ENCODE measurements around the gene PPFIBP1. TPM values are rescaled to one million over a fixed set of nuclear protein-coding genes. Genes with fewer than 3 reads are reported as not detected.
"Not testable (repeated sequence)": the region's sequence is repeated elsewhere in the genome, so short reads cannot be mapped to it uniquely, and the experiment has no call there.

Gene PPFIBP1
- total RNA-seq, 2 donors from 2014 or later = 40.1 to 44.7 TPM

DNA sequence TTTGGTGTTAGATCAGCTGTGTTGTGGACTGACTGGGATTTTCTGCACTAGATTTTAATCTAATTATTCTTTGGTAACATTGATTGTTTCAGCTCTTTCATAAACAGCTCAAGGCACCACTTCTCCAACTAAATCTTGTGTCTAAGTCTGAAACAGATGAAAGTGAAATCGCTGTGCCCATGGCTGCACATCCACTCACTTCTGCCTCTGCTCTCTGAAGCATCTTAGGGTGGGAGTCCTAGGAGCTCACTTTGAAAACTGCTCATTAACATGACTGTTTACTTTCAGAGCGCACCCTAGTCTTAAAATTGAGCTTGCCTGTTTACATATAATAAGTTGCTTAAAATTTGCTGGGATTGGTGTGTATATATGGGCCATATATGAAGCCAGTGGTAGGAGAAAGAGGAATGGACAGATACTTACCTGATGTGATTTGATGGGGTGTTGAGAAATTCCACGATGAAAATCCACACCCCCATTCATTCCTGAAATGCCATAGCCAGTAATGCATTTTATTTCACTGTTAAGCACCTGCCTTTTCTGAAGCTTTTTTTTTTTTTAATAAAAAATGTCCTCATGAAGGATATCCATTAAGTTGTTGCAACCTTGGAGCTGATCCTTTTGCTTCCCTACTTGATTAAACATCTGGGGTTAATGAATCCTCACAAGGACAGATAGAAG lies 52.8 kb downstream of the PPFIBP1 start:
- H3K27ac ChIP-seq = no peak overlapping the region

DNA sequence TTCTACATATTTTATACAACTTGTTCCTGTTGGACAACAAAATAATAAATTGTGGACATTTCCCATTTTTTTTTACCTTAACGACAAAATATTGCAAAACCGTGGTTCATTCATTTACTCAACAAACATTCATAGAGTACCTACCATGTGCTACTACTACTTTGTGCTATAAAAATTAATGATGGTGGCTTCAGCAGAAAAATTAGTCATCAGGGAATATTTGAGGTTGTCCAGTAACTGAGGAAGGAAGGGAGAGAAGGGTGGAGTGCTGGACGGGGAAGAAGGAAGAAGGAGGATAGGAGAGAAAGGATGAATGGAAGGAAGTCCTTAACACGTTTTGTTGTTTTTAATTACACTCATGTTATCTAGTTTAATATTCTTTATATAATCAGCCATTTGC lies 53.7 kb downstream of the PPFIBP1 start:
- Histone ChIP-seq H3K4me3 (no peak overlapping the region), H3K4me1 (no peaks in the 10 kb centered on the region), H3K27ac (no peak overlapping the region), H3K36me3 (no peaks in the 10 kb centered on the region), H3K9ac (ENCODE audit: low read depth in 2 of 2, low read length in 2 of 2) (no peak overlapping the region), H3K9me3 (no peaks in the 10 kb centered on the region), H3K27me3 (no peaks in the 10 kb centered on the region)
- TF ChIP-seq, protein P1, sequence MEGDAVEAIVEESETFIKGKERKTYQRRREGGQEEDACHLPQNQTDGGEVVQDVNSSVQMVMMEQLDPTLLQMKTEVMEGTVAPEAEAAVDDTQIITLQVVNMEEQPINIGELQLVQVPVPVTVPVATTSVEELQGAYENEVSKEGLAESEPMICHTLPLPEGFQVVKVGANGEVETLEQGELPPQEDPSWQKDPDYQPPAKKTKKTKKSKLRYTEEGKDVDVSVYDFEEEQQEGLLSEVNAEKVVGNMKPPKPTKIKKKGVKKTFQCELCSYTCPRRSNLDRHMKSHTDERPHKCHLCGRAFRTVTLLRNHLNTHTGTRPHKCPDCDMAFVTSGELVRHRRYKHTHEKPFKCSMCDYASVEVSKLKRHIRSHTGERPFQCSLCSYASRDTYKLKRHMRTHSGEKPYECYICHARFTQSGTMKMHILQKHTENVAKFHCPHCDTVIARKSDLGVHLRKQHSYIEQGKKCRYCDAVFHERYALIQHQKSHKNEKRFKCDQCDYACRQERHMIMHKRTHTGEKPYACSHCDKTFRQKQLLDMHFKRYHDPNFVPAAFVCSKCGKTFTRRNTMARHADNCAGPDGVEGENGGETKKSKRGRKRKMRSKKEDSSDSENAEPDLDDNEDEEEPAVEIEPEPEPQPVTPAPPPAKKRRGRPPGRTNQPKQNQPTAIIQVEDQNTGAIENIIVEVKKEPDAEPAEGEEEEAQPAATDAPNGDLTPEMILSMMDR (IDR thresholded peaks at IDR 0.05) = no peak
- no peak for DNase-seq
- intact Hi-C loops (cut with DNase I) = no loop called here

More for the DNA sequence above, 52.8 kb downstream of the PPFIBP1 start:
- H3K9ac ChIP-seq (ENCODE audit: low read depth in 2 of 2, low read length in 2 of 2) = no peak overlapping the region
- DNase-seq = no peak
- no peaks in the 10 kb centered on the region for H3K9me3 ChIP-seq
- intact Hi-C loops (cut with DNase I) = no loop called here
- TF ChIP-seq, protein P1 (IDR thresholded peaks at IDR 0.05) = no peak
- no peaks in the 10 kb centered on the region for H3K4me1 ChIP-seq
- H3K27me3 ChIP-seq = no peaks in the 10 kb centered on the region
- no peaks in the 10 kb centered on the region for H3K36me3 ChIP-seq
- no peak overlapping the region for H3K4me3 ChIP-seq

DNA sequence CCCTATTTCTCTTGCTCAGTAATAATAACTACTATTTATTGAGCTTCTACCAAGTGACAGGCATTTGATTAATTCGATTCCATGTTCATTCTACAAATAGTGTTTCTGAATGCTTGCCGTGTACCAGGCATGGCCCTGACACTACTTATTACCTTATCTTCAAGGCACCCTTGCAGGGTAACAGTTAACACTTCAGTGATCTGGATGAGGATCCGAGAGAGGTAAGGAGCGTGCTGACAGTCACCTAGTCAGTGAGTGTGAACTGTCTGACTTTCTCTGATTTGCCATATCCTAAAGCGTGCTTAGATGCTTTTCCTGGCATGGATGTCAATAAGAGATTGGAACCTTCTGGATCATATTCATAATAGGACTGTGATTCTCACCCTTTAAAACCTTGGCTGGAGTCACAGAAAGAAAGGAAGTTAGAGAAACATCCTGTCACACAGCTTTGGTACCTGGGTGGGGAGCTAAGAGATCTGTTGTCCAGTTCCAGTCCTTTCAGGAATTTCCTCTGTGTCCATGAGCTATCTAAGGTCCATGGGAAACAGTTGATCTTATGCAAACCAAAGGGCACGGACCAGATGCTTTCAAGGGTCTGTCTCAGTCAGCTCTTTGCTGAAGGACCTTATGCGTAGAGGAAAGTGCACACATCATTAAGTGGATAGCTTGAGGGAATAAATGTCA lies 54.8 kb downstream of the PPFIBP1 start:
- no peaks in the 10 kb centered on the region for H3K36me3 ChIP-seq
- H3K4me3 ChIP-seq = no peak overlapping the region
- H3K9ac ChIP-seq (ENCODE audit: low read depth in 2 of 2, low read length in 2 of 2) = no peak overlapping the region
- TF ChIP-seq, protein P1 (IDR thresholded peaks at IDR 0.05) = no peak
- H3K27me3 ChIP-seq = no peaks in the 10 kb centered on the region
- no peaks in the 10 kb centered on the region for H3K4me1 ChIP-seq
- no peak overlapping the region for H3K27ac ChIP-seq
- DNase-seq = no peak
- no peaks in the 10 kb centered on the region for H3K9me3 ChIP-seq
- intact Hi-C loops (cut with DNase I) = no loop called here

DNA sequence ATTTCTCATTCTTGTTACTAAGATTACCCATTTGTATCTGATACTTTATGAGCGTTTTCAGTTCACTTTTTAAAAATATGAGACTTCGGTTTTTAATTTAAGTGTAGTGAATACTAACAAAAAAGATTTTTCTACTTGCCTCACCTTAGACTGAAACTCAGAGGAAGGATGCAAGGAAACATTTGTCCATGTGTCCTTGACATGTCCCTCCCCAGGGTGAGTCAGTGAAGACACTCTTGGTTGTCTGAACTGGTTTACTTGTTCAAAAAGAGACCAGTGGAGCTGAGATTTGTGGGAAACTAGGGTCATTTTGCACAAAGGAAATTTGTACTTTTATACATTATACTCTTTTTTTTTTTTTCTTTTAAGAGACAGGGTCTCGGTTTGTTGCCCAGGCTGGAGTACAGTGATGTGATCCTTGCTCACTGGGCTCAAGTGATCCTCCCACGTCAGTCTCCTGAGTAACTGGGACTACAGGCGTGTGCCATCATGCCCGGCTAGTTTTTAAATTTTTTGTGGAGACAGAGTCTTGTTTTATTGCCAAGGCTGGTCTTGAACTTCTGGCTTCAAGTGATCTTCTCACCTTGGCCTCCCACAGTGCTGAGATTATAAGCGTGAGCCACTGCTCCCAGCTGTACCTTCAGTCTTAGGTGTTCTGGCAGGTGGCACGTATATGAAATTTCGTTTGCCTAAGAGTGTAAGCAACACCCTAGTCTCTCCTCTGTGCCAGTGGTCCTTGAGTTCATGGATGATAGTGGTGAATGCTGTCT lies 56.7 kb downstream of the PPFIBP1 start:
- Histone ChIP-seq H3K4me3 (no peak overlapping the region), H3K27me3 (no peaks in the 10 kb centered on the region), H3K9me3 (no peaks in the 10 kb centered on the region), H3K36me3 (no peaks in the 10 kb centered on the region), H3K4me1 (no peaks in the 10 kb centered on the region), H3K27ac (no peak overlapping the region), H3K9ac (ENCODE audit: low read depth in 2 of 2, low read length in 2 of 2) (no peak overlapping the region)
- TF ChIP-seq, protein P1 (IDR thresholded peaks at IDR 0.05) = no peak
- DNase-seq = no peak
- intact Hi-C loops (cut with DNase I) = no loop called here

DNA sequence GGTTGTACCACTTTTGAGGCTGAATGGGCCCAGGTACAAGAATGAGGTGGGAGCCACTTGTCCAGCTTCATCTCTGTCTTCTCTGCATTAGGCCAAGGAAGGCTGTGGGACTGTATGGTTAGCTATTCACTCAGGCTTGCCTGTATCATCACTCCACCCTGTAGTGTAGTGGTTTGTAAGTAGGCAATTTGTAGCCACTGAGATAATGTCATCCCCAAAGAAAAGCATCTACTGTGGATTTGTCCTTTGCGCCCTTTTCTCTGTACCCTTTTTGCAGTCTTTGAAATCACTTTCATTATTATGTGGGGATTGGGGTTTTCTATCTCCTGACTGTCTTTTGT lies 57.3 kb downstream of the PPFIBP1 start:
- H3K9me3 ChIP-seq; H3K27ac ChIP-seq; H3K36me3 ChIP-seq; H3K9ac ChIP-seq (ENCODE audit: low read depth in 2 of 2, low read length in 2 of 2); H3K4me1 ChIP-seq; DNase-seq; H3K4me3 ChIP-seq; H3K27me3 ChIP-seq; intact Hi-C loops (cut with DNase I): not testable (repeated sequence)

DNA sequence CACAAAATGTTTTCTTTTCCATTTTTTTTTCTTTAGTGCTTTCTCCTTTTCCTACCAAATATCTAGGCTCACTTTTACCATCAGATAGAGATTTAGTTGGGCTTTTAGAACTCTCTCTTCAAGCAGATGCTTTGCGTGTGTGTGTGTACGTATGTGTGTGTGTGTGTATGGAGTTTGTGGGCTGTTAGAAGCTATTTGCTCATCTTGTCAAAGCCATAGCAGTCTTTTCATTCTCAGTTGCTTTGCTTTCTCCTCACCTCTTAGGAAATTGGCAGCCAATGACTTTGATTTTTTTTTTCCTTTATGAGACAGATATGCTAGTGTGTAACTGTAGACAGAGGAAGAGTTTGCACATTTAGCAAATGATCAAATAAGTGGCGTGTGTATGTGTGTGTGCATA lies 57.8 kb downstream of the PPFIBP1 start:
- intact Hi-C loops (cut with DNase I); H3K9ac ChIP-seq (ENCODE audit: low read depth in 2 of 2, low read length in 2 of 2); H3K36me3 ChIP-seq; H3K4me1 ChIP-seq; H3K9me3 ChIP-seq; DNase-seq; H3K4me3 ChIP-seq; H3K27ac ChIP-seq; H3K27me3 ChIP-seq: not testable (repeated sequence)

DNA sequence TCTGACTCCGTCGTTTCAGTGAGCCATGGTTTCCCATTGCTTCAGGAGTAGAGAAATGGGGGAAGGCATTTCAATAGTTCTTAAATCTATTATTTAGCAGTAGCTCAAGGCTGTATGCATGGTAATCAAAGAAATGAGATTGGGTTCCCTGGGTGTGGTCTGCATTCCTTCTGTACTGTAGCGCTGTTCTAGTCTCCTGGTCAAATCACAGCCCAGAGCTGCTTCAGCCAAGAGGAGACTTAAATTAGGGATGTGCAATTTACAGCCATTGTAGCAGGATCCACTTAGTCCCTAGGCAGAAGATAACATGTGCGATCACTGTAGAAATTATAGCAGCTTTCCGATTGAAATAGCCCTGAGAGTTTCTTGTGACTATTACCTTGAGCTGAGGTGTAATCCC lies 58.4 kb downstream of the PPFIBP1 start:
- H3K27ac ChIP-seq; H3K9me3 ChIP-seq; H3K4me3 ChIP-seq; H3K27me3 ChIP-seq; H3K4me1 ChIP-seq; H3K36me3 ChIP-seq; H3K9ac ChIP-seq (ENCODE audit: low read depth in 2 of 2, low read length in 2 of 2); DNase-seq; intact Hi-C loops (cut with DNase I): not testable (repeated sequence)

All from colonic mucosa (tissue), 4 donors.